Thyroid gland (tissue), 4 donors: ENCODE measurements around the gene SLC9A5. TPM values are rescaled to one million over a fixed set of nuclear protein-coding genes. Genes with fewer than 3 reads are reported as not detected.

Experiments
- DNase-seq, 2 donors: peaks; one replicate each; pipeline ENCODE4 v3.0.0-alpha.2; 2019
- H3K27ac ChIP-seq, 3 donors: fragments of 200-600 bp; sonication (generic); 1 replicate in 2 of 3; 2 replicates in 1 of 3; pipeline ENCODE4 v1.5.1; 2016 to 2019; ENCODE audit warnings: mild to moderate bottlenecking in 1 of 3, moderate library complexity in 1 of 3
- H3K27me3 ChIP-seq: fragments of 200-600 bp; sonication (generic); one replicate; pipeline ENCODE4 v1.5.1; 2019
- H3K36me3 ChIP-seq, 2 donors: fragments of 200-600 bp; sonication (generic); one replicate each; pipeline ENCODE4 v1.5.1; 2016 to 2019
- H3K4me1 ChIP-seq, 2 donors: fragments of 200-600 bp; sonication (generic); one replicate each; pipeline ENCODE4 v1.5.1; 2017 to 2019
- H3K4me3 ChIP-seq, 3 donors: fragments of 200-600 bp; sonication (generic); replicated peaks in 1 of 3; 1 replicate in 2 of 3; 2 replicates in 1 of 3; pipeline ENCODE4 v1.5.1; 2016; ENCODE audit warnings: mild to moderate bottlenecking in 1 of 3
- H3K9me3 ChIP-seq: fragments of 200-600 bp; sonication (generic); one replicate; pipeline ENCODE4 v1.5.1; 2017
- CTCF ChIP-seq, 6 experiments: fragments of 200-600 bp in 3 of 6; fragments of 450-650 bp in 3 of 6; sonication (generic) in 3 of 6; IDR thresholded peaks; one replicate each; pipeline ENCODE4 v1.5.1; 2016 to 2019; ENCODE audit warnings: antibody characterized with exemption in 6 of 6, mild to moderate bottlenecking in 2 of 6, inconsistent platforms in 1 of 6, moderate library complexity in 1 of 6
- POLR2A ChIP-seq, 2 donors: fragments of 450-650 bp; IDR thresholded peaks; one replicate each; pipeline ENCODE4 v1.6.1; 2017; ENCODE audit warnings: antibody characterized with exemption in 2 of 2, mild to moderate bottlenecking in 2 of 2, moderate library complexity in 1 of 2
- WGBS, 2 donors: methylation state at CpG; one replicate each; pipeline ENCODE4 v1.1.5; 2017; 5-methylcytosine and 5-hydroxymethylcytosine counted together
- intact Hi-C: fragments of 100-400 bp; cut with DNase I; formaldehyde crosslinking; loops from one replicate; pipeline ENCODE4 v1.15.1; 2023
- total RNA-seq, 4 donors: library from RNA; depleted of rRNA; stranded (reverse); fragments of >200 nt; gene quantifications; one replicate each; pipeline ENCODE4 v1.2.3, GENCODE V29; 2016

Gene SLC9A5
- total RNA-seq, 4 donors from 2014 or later = 0.56 to 3.0 (median 1.1) TPM

GRCh38 chr16:67201411-67202345 lies 47.1 kb upstream of the SLC9A5 start:
- DNase-seq = no peak
- H3K36me3 ChIP-seq = peaks cover 30 to 32% of the 10 kb centered on the region in 2 donors

GRCh38 chr16:67202426-67202825 lies 46.4 kb upstream of the SLC9A5 start:
- no peak for TF ChIP-seq POLR2A (IDR thresholded peaks at IDR 0.05)
- TF ChIP-seq CTCF (IDR thresholded peaks at IDR 0.05) = no peak
- H3K36me3 ChIP-seq = peaks cover 23 to 25% of the 10 kb centered on the region in 2 donors

More at GRCh38 chr16:67201411-67202345, 47.1 kb upstream of the SLC9A5 start:
- H3K4me3 ChIP-seq = no peak overlapping the region
- no peak for TF ChIP-seq POLR2A (IDR thresholded peaks at IDR 0.05)
- no peak for TF ChIP-seq CTCF (IDR thresholded peaks at IDR 0.05)
- 94 to 97% methylated on average over 27 to 33 of the region's 40 CpGs for WGBS, 2 donors
- H3K27me3 ChIP-seq = no peaks in the 10 kb centered on the region
- H3K27ac ChIP-seq = no peak overlapping the region
- intact Hi-C loops = no loop called here
- H3K9me3 ChIP-seq = no peaks in the 10 kb centered on the region
- H3K4me1 ChIP-seq = peaks cover 8 to 18% of the 10 kb centered on the region in 2 donors

GRCh38 chr16:67202956-67203493 lies 45.8 kb upstream of the SLC9A5 start:
- intact Hi-C loops = no loop called here
- H3K27ac ChIP-seq = no peak overlapping the region
- DNase-seq = no peak
- no peak overlapping the region for H3K4me3 ChIP-seq
- H3K4me1 ChIP-seq = peaks cover 5 to 14% of the 10 kb centered on the region in 2 donors
- no peaks in the 10 kb centered on the region for H3K9me3 ChIP-seq
- 92 to 93% methylated on average over 13 to 14 of the region's 23 CpGs for WGBS, 2 donors
- H3K27me3 ChIP-seq = no peaks in the 10 kb centered on the region
- TF ChIP-seq CTCF (IDR thresholded peaks at IDR 0.05) = no peak
- TF ChIP-seq POLR2A (IDR thresholded peaks at IDR 0.05) = no peak
- H3K36me3 ChIP-seq = peaks cover 21 to 24% of the 10 kb centered on the region in 2 donors

More at GRCh38 chr16:67202426-67202825, 46.4 kb upstream of the SLC9A5 start:
- WGBS, 2 donors = 98 to 100% methylated on average over 4 to 12 of the region's 12 CpGs
- no peak for DNase-seq
- Histone ChIP-seq H3K4me1 (peaks cover 8 to 18% of the 10 kb centered on the region in 2 donors), H3K27me3 (no peaks in the 10 kb centered on the region), H3K27ac (no peak overlapping the region), H3K9me3 (no peaks in the 10 kb centered on the region), H3K4me3 (no peak overlapping the region)
- intact Hi-C loops = no loop called here

- intact Hi-C loops = no loop called here
- WGBS, 2 donors = 60 to 82% methylated on average over 1 to 2 of the region's 4 CpGs
- Histone ChIP-seq H3K9me3 (no peaks in the 10 kb centered on the region), H3K36me3 (peaks cover 21 to 24% of the 10 kb centered on the region in 2 donors), H3K4me1 (peaks cover 0 to 6% of the 10 kb centered on the region in 2 donors), H3K27ac (no peak overlapping the region), H3K27me3 (no peaks in the 10 kb centered on the region), H3K4me3 (no peak overlapping the region)
- TF ChIP-seq POLR2A (IDR thresholded peaks at IDR 0.05) (no peak), CTCF (IDR thresholded peaks at IDR 0.05) (no peak)
- no peak for DNase-seq
These were observed 44.7 kb upstream of the SLC9A5 start for GRCh38 chr16:67204076-67204475.
